H1 (cell line): ENCODE results near the gene SLC30A5. TPM values are rescaled to one million over a fixed set of nuclear protein-coding genes. Genes with fewer than 3 reads are reported as not detected.

Experiments
- BRCA1 ChIP-seq: IDR thresholded peaks from 2 replicates; pipeline ENCODE4 v1.6.1; 2012; ENCODE audit warnings: low read depth, low read length, improper control_type of control experiment
- CBX8 ChIP-seq: fragments of 300-800, 300-1000 bp; sonication (generic); IDR thresholded peaks from 2 replicates; pipeline ENCODE4 v1.7.1; 2016; ENCODE audit warnings: low read depth, low read length, borderline replicate concordance
- GTF2F1 ChIP-seq: IDR thresholded peaks from 2 replicates; pipeline ENCODE4 v1.6.1; 2012; ENCODE audit warnings: low read depth, low read length, improper control_type of control experiment, borderline replicate concordance
- HDAC6 ChIP-seq: IDR thresholded peaks from one replicate; pipeline ENCODE4 v1.7.1; 2012; ENCODE audit warnings: low read depth, mild to moderate bottlenecking, inconsistent platforms, low read length, moderate library complexity
- JUND ChIP-seq: IDR thresholded peaks from 2 replicates; pipeline ENCODE4 v1.6.1; 2011; ENCODE audit warnings: mild to moderate bottlenecking, improper control_type of control experiment, low read length
- KDM4A ChIP-seq: IDR thresholded peaks from one replicate; pipeline ENCODE4 v1.7.1; 2012; ENCODE audit warnings: low read depth, mild to moderate bottlenecking, moderate library complexity, low read length, inconsistent platforms; ENCODE audit not compliant: severe bottlenecking
- KDM5A ChIP-seq: fragments of 200-600 bp; IDR thresholded peaks from 2 replicates; pipeline ENCODE4 v1.7.1; 2012; ENCODE audit warnings: mild to moderate bottlenecking, low read length, inconsistent platforms, mixed read lengths
- PHF8 ChIP-seq: fragments of 200-600 bp; sonication (generic); conservative IDR thresholded peaks from 2 replicates; pipeline ENCODE4 v1.7.1; 2012; ENCODE audit warnings: low read depth, mild to moderate bottlenecking, inconsistent platforms, low read length, moderate library complexity
- RAD21 ChIP-seq, 2 experiments: IDR thresholded peaks in 1 of 2; conservative IDR thresholded peaks in 1 of 2; 2 replicates each; pipeline ENCODE4 v1.6.1; 2011; ENCODE audit warnings: low read depth in 2 of 2, low read length in 2 of 2, improper control_type of control experiment in 1 of 2, inconsistent platforms in 1 of 2, mild to moderate bottlenecking in 1 of 2, moderate library complexity in 1 of 2
- RBBP5 ChIP-seq: IDR thresholded peaks from 2 replicates; pipeline ENCODE4 v1.7.1; 2012; ENCODE audit warnings: low read depth, mild to moderate bottlenecking, inconsistent platforms, low read length, moderate library complexity, borderline replicate concordance
- SIX5 ChIP-seq: IDR thresholded peaks from 2 replicates; pipeline ENCODE4 v1.6.1; 2011; ENCODE audit warnings: mild to moderate bottlenecking, low read depth, low read length
- TAF7 ChIP-seq: optimal IDR thresholded peaks from 2 replicates; pipeline ENCODE3; 2011; ENCODE audit warnings: low read depth, mild to moderate bottlenecking, inconsistent platforms, low read length, moderate library complexity, borderline replicate concordance
- polyA plus RNA-seq, 7 experiments: library from polyadenylated mRNA; depleted of rRNA in 3 of 7; stranded (reverse) in 5 of 7; unstranded in 2 of 7; fragments of >200 nt in 5 of 7; fragments of 200-250 nt in 2 of 7; gene quantifications; 1 replicate in 5 of 7; 2 replicates in 1 of 7; 4 replicates in 1 of 7; pipeline versions ENCODE4 v1.2.1 to v1.2.3, GENCODE V29; 2011 to 2013; ENCODE audit warnings: missing spikeins in 2 of 7, mixed read lengths in 2 of 7
- total RNA-seq: library from RNA; stranded (reverse); fragmentation: NEBNext Ultra II Directional; extraction: Animal tissue kit (Norgen Biotek cat#: 25700); gene quantifications from 2 replicates; pipeline ENCODE4 v1.2.1, GENCODE V29; 2021
- TF ChIP-seq, protein P1 (sequence below): IDR thresholded peaks from 2 replicates; pipeline ENCODE4 v1.6.1; 2012; ENCODE audit warnings: inconsistent platforms
- TF ChIP-seq, protein P2 (sequence below), 3 experiments: IDR thresholded peaks; 1 replicate in 2 of 3; 2 replicates in 1 of 3; pipeline versions ENCODE4 v1.5.1 to v1.6.1; 2011; ENCODE audit warnings: low read length in 3 of 3, mild to moderate bottlenecking in 3 of 3, inconsistent platforms in 2 of 3, low read depth in 1 of 3, moderate library complexity in 1 of 3; ENCODE audit not compliant: insufficient read depth in 1 of 3; ENCODE audit errors: control extremely low read depth in 1 of 3

The SLC30A5 gene
- total and polyA plus RNA-seq, 2 of the 8 experiments (the other 6 are each of a cell fraction or from before 2014, with no cell fraction given), result 31.0 to 43.5 TPM

DNA sequence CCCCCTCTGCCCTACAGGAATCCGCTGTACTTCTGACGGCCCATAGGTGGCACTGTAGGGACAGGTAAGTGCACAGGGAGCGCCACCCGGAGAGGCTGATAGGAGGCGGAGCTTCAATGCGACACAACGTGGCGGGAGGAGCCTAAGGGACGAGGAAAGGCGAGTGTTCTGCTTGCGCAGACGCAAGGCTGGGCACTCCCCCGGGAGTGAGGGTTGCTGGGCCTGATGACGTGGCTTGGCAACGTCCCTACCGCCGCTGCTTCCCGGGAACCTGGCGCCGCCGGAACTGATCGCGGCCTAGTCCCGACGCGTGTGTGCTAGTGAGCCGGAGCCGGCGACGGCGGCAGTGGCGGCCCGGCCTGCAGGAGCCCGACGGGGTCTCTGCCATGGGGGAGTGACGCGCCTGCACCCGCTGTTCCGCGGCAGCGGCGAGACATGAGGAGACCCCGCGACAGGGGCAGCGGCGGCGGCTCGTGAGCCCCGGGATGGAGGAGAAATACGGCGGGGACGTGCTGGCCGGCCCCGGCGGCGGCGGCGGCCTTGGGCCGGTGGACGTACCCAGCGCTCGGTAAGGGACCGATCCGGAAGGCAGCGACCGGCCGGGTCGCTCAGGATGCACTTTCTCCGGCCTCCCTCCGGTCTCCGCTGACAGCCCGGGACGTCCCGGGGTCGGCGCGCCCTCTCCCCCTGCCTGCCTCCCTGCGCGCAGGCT, at the start of gene SLC30A5 (continued):
- TF ChIP-seq BRCA1, result no peak
- TF ChIP-seq TAF7, result peak; percentile 86
- peak; percentile 90 for TF ChIP-seq RAD21 (IDR thresholded peaks at IDR 0.05 in 1 of 2, conservative IDR thresholded peaks at IDR 0.05 in 1 of 2; ENCODE audit: low read depth in 2 of 2, low read length in 2 of 2)
- peak; percentile 87 for TF ChIP-seq KDM4A
- 0 out of 2 replicates have a peak, but pooled peaks have one; percentile 35 for TF ChIP-seq GTF2F1
- no peak for TF ChIP-seq CBX8
- no peak for TF ChIP-seq HDAC6
- TF ChIP-seq JUND, result 0 out of 2 replicates have a peak, but pooled peaks have one; percentile 54
- peak; percentile 96 for TF ChIP-seq RBBP5
- no peak for TF ChIP-seq SIX5
- TF ChIP-seq, protein P1, sequence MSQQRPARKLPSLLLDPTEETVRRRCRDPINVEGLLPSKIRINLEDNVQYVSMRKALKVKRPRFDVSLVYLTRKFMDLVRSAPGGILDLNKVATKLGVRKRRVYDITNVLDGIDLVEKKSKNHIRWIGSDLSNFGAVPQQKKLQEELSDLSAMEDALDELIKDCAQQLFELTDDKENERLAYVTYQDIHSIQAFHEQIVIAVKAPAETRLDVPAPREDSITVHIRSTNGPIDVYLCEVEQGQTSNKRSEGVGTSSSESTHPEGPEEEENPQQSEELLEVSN, result peak; percentile 60; the same call in 1 of the 2 replicates
- TF ChIP-seq, protein P2, sequence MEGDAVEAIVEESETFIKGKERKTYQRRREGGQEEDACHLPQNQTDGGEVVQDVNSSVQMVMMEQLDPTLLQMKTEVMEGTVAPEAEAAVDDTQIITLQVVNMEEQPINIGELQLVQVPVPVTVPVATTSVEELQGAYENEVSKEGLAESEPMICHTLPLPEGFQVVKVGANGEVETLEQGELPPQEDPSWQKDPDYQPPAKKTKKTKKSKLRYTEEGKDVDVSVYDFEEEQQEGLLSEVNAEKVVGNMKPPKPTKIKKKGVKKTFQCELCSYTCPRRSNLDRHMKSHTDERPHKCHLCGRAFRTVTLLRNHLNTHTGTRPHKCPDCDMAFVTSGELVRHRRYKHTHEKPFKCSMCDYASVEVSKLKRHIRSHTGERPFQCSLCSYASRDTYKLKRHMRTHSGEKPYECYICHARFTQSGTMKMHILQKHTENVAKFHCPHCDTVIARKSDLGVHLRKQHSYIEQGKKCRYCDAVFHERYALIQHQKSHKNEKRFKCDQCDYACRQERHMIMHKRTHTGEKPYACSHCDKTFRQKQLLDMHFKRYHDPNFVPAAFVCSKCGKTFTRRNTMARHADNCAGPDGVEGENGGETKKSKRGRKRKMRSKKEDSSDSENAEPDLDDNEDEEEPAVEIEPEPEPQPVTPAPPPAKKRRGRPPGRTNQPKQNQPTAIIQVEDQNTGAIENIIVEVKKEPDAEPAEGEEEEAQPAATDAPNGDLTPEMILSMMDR (IDR thresholded peaks at IDR 0.05; ENCODE audit: control extremely low read depth in 1 of 3, insufficient read depth in 1 of 3, low read depth in 1 of 3, low read length in 3 of 3), result peak; percentile 86 to 94 (median 92)
- peak; percentile 82 for TF ChIP-seq PHF8
- TF ChIP-seq KDM5A, result no peak; the same call in 1 of the 2 replicates
